Measurements from ENCODE around the gene HPS3. TPM values are rescaled to one million over a fixed set of nuclear protein-coding genes. Genes with fewer than 3 reads are reported as not detected.

The HPS3 gene, protein sequence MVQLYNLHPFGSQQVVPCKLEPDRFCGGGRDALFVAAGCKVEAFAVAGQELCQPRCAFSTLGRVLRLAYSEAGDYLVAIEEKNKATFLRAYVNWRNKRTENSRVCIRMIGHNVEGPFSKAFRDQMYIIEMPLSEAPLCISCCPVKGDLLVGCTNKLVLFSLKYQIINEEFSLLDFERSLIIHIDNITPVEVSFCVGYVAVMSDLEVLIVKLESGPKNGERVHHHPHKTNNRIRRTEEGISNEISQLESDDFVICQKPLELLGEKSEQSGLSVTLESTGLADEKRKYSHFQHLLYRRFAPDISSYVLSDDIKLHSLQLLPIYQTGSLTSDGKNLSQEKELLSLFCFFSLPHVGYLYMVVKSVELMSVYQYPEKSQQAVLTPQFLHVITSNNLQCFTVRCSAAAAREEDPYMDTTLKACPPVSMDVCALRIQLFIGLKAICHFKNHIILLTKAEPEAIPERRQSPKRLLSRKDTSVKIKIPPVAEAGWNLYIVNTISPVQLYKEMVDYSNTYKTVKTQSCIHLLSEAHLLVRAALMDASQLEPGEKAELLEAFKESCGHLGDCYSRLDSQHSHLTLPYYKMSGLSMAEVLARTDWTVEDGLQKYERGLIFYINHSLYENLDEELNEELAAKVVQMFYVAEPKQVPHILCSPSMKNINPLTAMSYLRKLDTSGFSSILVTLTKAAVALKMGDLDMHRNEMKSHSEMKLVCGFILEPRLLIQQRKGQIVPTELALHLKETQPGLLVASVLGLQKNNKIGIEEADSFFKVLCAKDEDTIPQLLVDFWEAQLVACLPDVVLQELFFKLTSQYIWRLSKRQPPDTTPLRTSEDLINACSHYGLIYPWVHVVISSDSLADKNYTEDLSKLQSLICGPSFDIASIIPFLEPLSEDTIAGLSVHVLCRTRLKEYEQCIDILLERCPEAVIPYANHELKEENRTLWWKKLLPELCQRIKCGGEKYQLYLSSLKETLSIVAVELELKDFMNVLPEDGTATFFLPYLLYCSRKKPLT
- total RNA-seq = 19.1 and 23.6 TPM in 2 replicates

DNA sequence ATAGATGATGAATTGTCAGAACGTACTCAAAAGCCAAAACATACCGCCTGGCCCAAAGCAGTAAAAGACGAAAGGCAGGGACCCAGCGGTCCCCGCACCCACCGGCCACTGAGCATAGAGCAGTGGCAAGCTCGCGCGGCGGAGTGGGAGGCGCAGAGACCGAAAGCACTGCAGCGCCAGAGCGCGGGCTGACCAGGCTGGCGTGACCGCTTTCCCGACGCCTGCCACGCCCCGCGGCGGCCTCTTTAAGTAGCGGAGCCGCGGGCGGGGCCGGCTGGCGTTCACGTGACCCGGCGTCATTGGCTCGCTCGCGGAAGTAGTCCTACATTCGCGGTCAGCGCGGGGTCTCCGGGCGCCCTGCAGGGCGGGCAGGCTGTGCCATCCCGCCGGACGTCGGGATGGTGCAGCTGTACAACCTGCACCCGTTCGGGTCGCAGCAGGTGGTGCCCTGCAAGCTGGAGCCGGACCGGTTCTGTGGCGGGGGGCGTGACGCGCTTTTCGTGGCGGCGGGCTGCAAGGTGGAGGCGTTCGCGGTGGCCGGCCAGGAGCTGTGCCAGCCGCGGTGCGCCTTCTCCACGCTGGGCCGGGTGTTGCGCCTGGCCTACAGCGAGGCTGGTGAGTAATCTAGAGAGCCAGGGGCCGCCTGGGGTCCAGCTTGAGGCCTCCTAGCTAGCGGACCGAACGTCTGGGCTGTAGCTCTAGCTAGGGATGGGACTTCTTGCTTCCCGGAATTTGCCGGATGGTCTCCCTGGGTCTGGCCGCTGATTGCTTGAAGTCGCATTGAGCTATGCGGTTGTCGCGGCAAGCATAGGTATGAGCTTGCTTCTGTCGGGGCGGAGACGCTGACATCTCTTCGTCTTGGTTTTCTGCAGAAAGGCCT, at the start of gene HPS3:
Gene HPS3 (plus strand): TSS at position 313 of the 880 bp plus-strand sequence. CDS start 86 bp downstream, at position 399.

GRCh38 chr3:149086232-149086988, 43.0 kb upstream of the HPS3 start, which contains the start of gene HLTF:
HLTF (minus strand) TSS chr3:149086533; CDS start chr3:149086336, 197 bp downstream.

DNA sequence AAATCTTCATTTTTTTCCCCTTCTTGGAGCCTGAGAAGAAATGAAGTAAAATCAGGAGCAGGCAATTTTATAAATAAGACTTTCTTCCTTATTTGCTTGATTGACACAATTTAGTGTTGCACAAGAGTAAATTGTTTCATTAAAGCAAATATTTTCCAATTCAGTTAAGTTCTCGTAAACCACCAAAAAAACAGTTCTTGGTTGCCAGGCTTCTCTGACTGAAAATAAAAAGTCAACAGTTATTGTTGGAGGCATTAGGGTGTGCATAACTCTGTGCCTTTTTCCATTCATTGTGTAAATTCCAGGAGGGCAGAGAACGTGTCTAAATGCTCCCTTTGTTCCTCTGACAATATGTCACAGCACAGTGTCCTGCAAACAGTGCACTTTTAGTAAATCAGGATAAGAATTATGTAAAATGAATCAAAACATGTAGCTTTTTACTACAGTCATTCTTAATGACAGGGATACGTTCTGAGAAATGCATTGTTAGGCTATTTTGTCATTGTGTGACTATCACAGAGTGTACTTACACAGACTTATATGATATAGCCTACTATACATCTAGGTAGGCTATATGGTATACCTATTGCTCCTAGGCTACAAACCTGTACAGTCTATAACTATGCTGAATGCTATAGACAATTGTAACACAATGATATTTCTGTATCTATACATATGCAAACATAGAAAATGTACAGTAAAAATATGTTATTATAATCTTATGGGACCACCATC, 92.5 kb downstream of the HPS3 start, which contains the start of gene CP:
Gene CP (minus strand): TSS at position 47 of the 735 bp plus-strand sequence. CDS start 37 bp downstream, at position 10.

Other genes with a start within 250 kb of the HPS3 start
- gene GYG1, start 138.1 kb upstream of the HPS3 start, total RNA-seq = 26.2 and 38.5 TPM in 2 replicates
- 27.7 and 40.2 TPM in 2 replicates for gene HLTF, start 43.1 kb upstream of the HPS3 start, total RNA-seq
- 0.52 TPM in 1 of 2 replicates, not detected in the other for gene CP, start 92.2 kb downstream of the HPS3 start, total RNA-seq
- gene TM4SF18, start 204.0 kb downstream of the HPS3 start, total RNA-seq = under 0.01 TPM in 1 of 2 replicates, not detected in the other
- gene TM4SF1, start 248.0 kb downstream of the HPS3 start, total RNA-seq = 59.8 and 183 TPM in 2 replicates

Measured in bronchial smooth muscle cell (primary cell).